PC-9 (cell line): ENCODE data around the gene ANXA6. TPM values are rescaled to one million over a fixed set of nuclear protein-coding genes. Genes with fewer than 3 reads are reported as not detected.

Experiments
- BruUV-seq: library from RNA; stranded (reverse); fragments of 400-500 nt; replicated peaks from 2 replicates; lab custom pipeline; 2021; lab: Mats Ljungman, UMichigan
- CTCF ChIA-PET: fragments of 300-600 bp; sonication (Branson Sonifier 250); formaldehyde crosslinking; loops from one replicate; lab custom pipeline; 2022; ENCODE audit warnings: antibody characterized with exemption; lab: Charles Lee
- POLR2A ChIA-PET: fragments of 300-600 bp; sonication (Branson Sonifier 250); formaldehyde crosslinking; loops from one replicate; lab custom pipeline; 2022; ENCODE audit warnings: antibody characterized with exemption; ENCODE audit not compliant: unreplicated experiment; lab: Charles Lee
- DNase-seq, 2 experiments: peaks; one replicate each; pipeline versions ENCODE4 v3.0.0 to v3.0.0-alpha.2; 2015 to 2022; ENCODE audit warnings: mixed read lengths in 1 of 2
- H2AFZ ChIP-seq: fragments of 200-600 bp; sonication (generic); 2 replicates; pipeline ENCODE4 v1.8.1; 2017; ENCODE audit warnings: antibody characterized with exemption
- H3F3A ChIP-seq: fragments of 200-600 bp; sonication (generic); 2 replicates; pipeline ENCODE4 v1.8.1; 2017; ENCODE audit warnings: antibody characterized with exemption, mild to moderate bottlenecking, low read depth; ENCODE audit not compliant: insufficient read depth
- H3K27ac ChIP-seq: fragments of 200-600 bp; sonication (generic); 2 replicates; pipeline ENCODE4 v1.6.1; 2016; ENCODE audit warnings: mixed run types
- H3K27me3 ChIP-seq: fragments of 200-600 bp; sonication (generic); 2 replicates; pipeline ENCODE4 v1.6.1; 2016; ENCODE audit warnings: low read depth, mixed run types; ENCODE audit not compliant: insufficient read depth
- H3K36me3 ChIP-seq: fragments of 200-600 bp; sonication (generic); 2 replicates; pipeline ENCODE4 v1.6.1; 2016; ENCODE audit warnings: low read depth, mixed run types
- H3K4me1 ChIP-seq: fragments of 200-600 bp; sonication (generic); replicated peaks from 2 replicates; pipeline ENCODE4 v1.6.1; 2016; ENCODE audit warnings: mixed run types; ENCODE audit not compliant: insufficient read depth
- H3K4me2 ChIP-seq: fragments of 200-600 bp; sonication (generic); 2 replicates; pipeline ENCODE4 v1.6.1; 2017; ENCODE audit warnings: mixed run types
- H3K4me3 ChIP-seq: fragments of 200-600 bp; sonication (generic); 2 replicates; pipeline ENCODE4 v1.6.1; 2016; ENCODE audit warnings: mixed run types
- H3K79me2 ChIP-seq: fragments of 200-600 bp; sonication (generic); 2 replicates; pipeline ENCODE4 v1.6.1; 2017; ENCODE audit warnings: low read depth, mixed run types
- H3K9me2 ChIP-seq: fragments of 200-600 bp; sonication (generic); 2 replicates; pipeline ENCODE4 v1.8.1; 2017; ENCODE audit warnings: mild to moderate bottlenecking; ENCODE audit not compliant: insufficient read depth
- H3K9me3 ChIP-seq: fragments of 200-600 bp; sonication (generic); 2 replicates; pipeline ENCODE4 v1.8.1; 2016; ENCODE audit warnings: low read depth; ENCODE audit not compliant: insufficient read depth
- H4K20me1 ChIP-seq: fragments of 200-600 bp; sonication (generic); 2 replicates; pipeline ENCODE4 v1.8.1; 2017; ENCODE audit not compliant: insufficient read depth
- CTCF ChIP-seq: fragments of 200-600 bp; sonication (generic); conservative IDR thresholded peaks from 2 replicates; pipeline ENCODE4 v1.6.1; 2017; ENCODE audit warnings: mixed run types, antibody characterized with exemption, mild to moderate bottlenecking, moderate library complexity
- EZH2 ChIP-seq: fragments of 200-600 bp; sonication (generic); IDR thresholded peaks from 2 replicates; pipeline ENCODE4 v1.8.0; 2017; ENCODE audit warnings: antibody characterized with exemption, low read depth
- intact Hi-C: fragments of 100-400 bp; cut with micrococcal nuclease; formaldehyde crosslinking; loops from one replicate; pipeline ENCODE4 v1.10.0; 2022; ENCODE audit not compliant: unreplicated experiment
- total RNA-seq: library from RNA; stranded (reverse); gene quantifications from 2 replicates; pipeline ENCODE4 v1.2.3, GENCODE V29; 2021

The ANXA6 gene
- total RNA-seq, 1 experiment from 2014 or later = 22.4 TPM

DNA sequence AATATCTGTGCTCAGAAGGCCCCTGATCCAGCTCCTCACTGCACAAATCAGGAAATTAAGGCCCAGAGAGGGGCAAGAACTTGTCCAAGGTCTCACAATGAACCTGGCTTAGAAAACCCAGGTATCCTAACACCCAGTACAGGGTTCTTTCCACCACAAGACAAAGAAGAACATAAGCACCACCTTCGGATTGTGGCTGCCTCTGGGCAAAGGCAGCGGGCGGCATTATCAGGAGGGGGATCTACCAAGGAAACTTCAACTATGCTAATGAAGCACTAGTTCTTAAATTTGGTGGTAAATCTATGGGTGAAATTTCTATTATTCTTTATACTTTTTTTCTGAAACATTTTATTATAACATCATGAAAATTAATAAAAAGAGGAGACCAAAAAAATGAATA, 17.9 kb downstream of the ANXA6 start:
- no peaks in the 10 kb centered on the region for H3K9me3 ChIP-seq
- BruUV-seq = no TSS peak
- TF ChIP-seq EZH2 (no peak), CTCF (no peak)
- no peak overlapping the region for H2AFZ ChIP-seq
- H3K27me3 ChIP-seq = no peaks in the 10 kb centered on the region
- H4K20me1 ChIP-seq = no peaks in the 10 kb centered on the region
- no peaks in the 10 kb centered on the region for H3K36me3 ChIP-seq
- H3K4me1 ChIP-seq = no peaks in the 10 kb centered on the region
- H3K4me2 ChIP-seq = no peak overlapping the region
- no peak overlapping the region for H3K4me3 ChIP-seq
- no peaks in the 10 kb centered on the region for H3K79me2 ChIP-seq
- DNase-seq = no peak
- intact Hi-C loops = no loop called here
- no peaks in the 10 kb centered on the region for H3K9me2 ChIP-seq
- POLR2A ChIA-PET = no interaction called here
- H3K27ac ChIP-seq = no peak overlapping the region
- CTCF ChIA-PET = interaction anchor here (0.5 kb wide), 1 partner anchor 126 kb away, joined by 5 read pairs; no protein-coding TSS in a partner anchor
- no peaks in the 10 kb centered on the region for H3F3A ChIP-seq

- Histone ChIP-seq H3F3A (no peaks in the 10 kb centered on the region), H4K20me1 (no peaks in the 10 kb centered on the region)
These were observed 18.6 kb downstream of the ANXA6 start for GRCh38 chr5:151139015-151139414.

DNA sequence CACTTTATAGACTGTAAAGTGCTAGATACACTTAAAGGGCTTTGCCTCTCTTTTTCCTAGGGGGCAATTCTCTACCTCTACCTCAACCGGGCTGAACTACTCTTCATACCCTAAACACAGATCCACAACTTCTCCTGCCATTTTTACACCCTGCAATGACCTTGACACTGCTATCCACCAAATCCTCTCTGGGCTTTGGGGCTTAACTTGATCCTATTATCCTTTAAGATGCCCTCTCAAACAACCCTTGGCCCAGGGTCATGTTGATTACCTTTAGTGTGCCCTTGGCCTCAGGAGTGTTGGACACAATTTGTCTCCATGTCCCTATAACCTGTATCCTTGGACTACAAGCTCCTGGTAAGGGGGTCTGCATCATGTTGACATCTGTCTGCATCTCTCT, 19.5 kb downstream of the ANXA6 start:
- H3K79me2 ChIP-seq = no peaks in the 10 kb centered on the region
- H3K36me3 ChIP-seq = no peaks in the 10 kb centered on the region
- H3K4me3 ChIP-seq = no peak overlapping the region
- H3F3A ChIP-seq = no peaks in the 10 kb centered on the region
- no peaks in the 10 kb centered on the region for H3K9me3 ChIP-seq
- no peaks in the 10 kb centered on the region for H4K20me1 ChIP-seq
- CTCF ChIA-PET = no interaction called here
- H2AFZ ChIP-seq = no peak overlapping the region
- no peak overlapping the region for H3K4me2 ChIP-seq
- no peaks in the 10 kb centered on the region for H3K27me3 ChIP-seq
- DNase-seq = no peak
- no peak overlapping the region for H3K27ac ChIP-seq
- POLR2A ChIA-PET = no interaction called here
- no peaks in the 10 kb centered on the region for H3K9me2 ChIP-seq
- no peaks in the 10 kb centered on the region for H3K4me1 ChIP-seq
- no peak for TF ChIP-seq CTCF
- no peak for TF ChIP-seq EZH2
- intact Hi-C loops = no loop called here
- no TSS peak for BruUV-seq

More at GRCh38 chr5:151139015-151139414, 18.6 kb downstream of the ANXA6 start:
- Histone ChIP-seq H3K4me1 (no peaks in the 10 kb centered on the region), H3K9me3 (no peaks in the 10 kb centered on the region), H3K27me3 (no peaks in the 10 kb centered on the region), H2AFZ (no peak overlapping the region), H3K9me2 (no peaks in the 10 kb centered on the region), H3K36me3 (no peaks in the 10 kb centered on the region), H3K4me2 (no peak overlapping the region), H3K27ac (no peak overlapping the region), H3K4me3 (no peak overlapping the region), H3K79me2 (no peaks in the 10 kb centered on the region)
- ChIA-PET CTCF (no interaction called here), POLR2A (no interaction called here)
- TF ChIP-seq CTCF = no peak
- TF ChIP-seq EZH2 = no peak
- no peak for DNase-seq
- no TSS peak for BruUV-seq
- intact Hi-C loops = no loop called here
